ENCODE data around the gene STK10.

- TF ChIP-seq ZNF274 (IDR thresholded peaks at IDR 0.05; ENCODE audit: low read depth, low read length) (no peak), YY1 (IDR thresholded peaks at IDR 0.05; ENCODE audit: insufficient read depth, insufficient read length) (no peak), SUZ12 (IDR thresholded peaks at IDR 0.05; ENCODE audit: extremely low read depth, insufficient read depth, insufficient read length) (no peak)
These were observed 184.3 kb downstream of the STK10 start for GRCh38 chr5:172003746-172004145.
